Measurements from ENCODE around the gene SRR.

GRCh38 chr17:2336852-2337543 is 33.2 kb downstream of the SRR start, which contains the start of gene SGSM2:
- TF ChIP-seq, protein P1, sequence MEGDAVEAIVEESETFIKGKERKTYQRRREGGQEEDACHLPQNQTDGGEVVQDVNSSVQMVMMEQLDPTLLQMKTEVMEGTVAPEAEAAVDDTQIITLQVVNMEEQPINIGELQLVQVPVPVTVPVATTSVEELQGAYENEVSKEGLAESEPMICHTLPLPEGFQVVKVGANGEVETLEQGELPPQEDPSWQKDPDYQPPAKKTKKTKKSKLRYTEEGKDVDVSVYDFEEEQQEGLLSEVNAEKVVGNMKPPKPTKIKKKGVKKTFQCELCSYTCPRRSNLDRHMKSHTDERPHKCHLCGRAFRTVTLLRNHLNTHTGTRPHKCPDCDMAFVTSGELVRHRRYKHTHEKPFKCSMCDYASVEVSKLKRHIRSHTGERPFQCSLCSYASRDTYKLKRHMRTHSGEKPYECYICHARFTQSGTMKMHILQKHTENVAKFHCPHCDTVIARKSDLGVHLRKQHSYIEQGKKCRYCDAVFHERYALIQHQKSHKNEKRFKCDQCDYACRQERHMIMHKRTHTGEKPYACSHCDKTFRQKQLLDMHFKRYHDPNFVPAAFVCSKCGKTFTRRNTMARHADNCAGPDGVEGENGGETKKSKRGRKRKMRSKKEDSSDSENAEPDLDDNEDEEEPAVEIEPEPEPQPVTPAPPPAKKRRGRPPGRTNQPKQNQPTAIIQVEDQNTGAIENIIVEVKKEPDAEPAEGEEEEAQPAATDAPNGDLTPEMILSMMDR (IDR thresholded peaks at IDR 0.05; ENCODE audit: insufficient read depth, low read length, poor library complexity, severe bottlenecking), result no peak
- TF ChIP-seq EZH2phosphoT487 (conservative IDR thresholded peaks at IDR 0.05; ENCODE audit: low read length), result no peak
